ENCODE data around the gene MUC4.
A peak's percentile ranks its signal among the peaks of the same experiment; 100 is the strongest.

DNA sequence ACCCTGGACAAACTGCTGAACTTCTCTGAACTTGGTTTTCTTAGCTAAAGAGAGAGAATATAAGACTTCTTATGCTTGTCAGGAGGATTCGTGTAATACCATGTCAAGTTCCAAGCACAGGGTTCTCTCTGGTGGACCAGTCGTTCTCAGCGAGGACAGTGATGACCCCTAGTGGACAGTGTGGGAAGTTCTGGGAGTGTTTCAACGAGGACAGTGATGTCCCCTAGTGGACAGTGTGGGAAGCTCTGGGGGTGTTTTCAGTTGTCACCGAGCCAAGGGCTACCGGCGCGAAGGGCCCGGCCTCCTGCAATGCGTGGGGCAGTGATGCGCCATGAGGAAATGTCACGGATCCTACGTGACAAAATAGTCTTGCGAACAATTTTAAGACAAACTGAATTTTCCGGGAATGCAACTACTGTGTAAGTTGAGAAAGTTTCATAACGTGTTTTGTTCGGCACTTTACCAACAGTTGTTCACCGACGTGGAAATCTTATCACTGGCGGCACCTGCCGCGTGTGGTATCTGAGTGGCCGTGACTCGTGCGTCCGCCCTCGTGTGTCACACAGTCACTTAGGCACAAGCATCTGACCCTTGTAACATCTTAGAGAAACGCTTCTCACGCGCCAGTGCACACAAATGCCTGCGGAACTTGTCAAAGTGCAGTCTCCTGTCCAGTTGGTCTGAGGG is 39.3 kb upstream of the MUC4 start:
- no peak for TF ChIP-seq POLR2A (IDR thresholded peaks at IDR 0.05)
- TF ChIP-seq, protein P1, sequence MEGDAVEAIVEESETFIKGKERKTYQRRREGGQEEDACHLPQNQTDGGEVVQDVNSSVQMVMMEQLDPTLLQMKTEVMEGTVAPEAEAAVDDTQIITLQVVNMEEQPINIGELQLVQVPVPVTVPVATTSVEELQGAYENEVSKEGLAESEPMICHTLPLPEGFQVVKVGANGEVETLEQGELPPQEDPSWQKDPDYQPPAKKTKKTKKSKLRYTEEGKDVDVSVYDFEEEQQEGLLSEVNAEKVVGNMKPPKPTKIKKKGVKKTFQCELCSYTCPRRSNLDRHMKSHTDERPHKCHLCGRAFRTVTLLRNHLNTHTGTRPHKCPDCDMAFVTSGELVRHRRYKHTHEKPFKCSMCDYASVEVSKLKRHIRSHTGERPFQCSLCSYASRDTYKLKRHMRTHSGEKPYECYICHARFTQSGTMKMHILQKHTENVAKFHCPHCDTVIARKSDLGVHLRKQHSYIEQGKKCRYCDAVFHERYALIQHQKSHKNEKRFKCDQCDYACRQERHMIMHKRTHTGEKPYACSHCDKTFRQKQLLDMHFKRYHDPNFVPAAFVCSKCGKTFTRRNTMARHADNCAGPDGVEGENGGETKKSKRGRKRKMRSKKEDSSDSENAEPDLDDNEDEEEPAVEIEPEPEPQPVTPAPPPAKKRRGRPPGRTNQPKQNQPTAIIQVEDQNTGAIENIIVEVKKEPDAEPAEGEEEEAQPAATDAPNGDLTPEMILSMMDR (IDR thresholded peaks at IDR 0.05): peak; percentile 100
